HepG2 (cell line): ENCODE data around the gene ADGRV1. TPM values are rescaled to one million over a fixed set of nuclear protein-coding genes. Genes with fewer than 3 reads are reported as not detected.

Source experiments
- ATAC-seq: fragments of 200-7000 bp; cut with Tn5 transposase; 3 replicates; pipeline ENCODE4 v1.9.1; 2020; ENCODE audit warnings: mild to moderate bottlenecking, moderate library complexity
- BruUV-seq: library from RNA; stranded (reverse); fragments of 400-500 nt; replicated peaks from 2 replicates; lab custom pipeline; 2021; lab: Mats Ljungman, UMichigan
- CTCF ChIA-PET: fragments of 300-600 bp; formaldehyde crosslinking; extraction: SDS; loops from one replicate; lab custom pipeline; 2021; ENCODE audit warnings: low total read pairs, inconsistent platforms, low intra/inter-chr PET ratio; lab: Yijun Ruan, JAX
- POLR2A ChIA-PET: fragments of 350-600 bp; sonication (Branson Sonifier 250); formaldehyde crosslinking; loops from one replicate; lab custom pipeline; 2020; ENCODE audit warnings: antibody characterized with exemption, inconsistent platforms; lab: Yijun Ruan, JAX
- DNase-seq: peaks from one replicate; pipeline ENCODE4 v3.0.0-alpha.2; 2015; ENCODE audit warnings: low spot score
- FAIRE-seq: peaks from 3 replicates; lab custom pipeline; 2011; peaks lifted over from hg19 to GRCh38; lab: Jason Lieb, UNC
- H2AFZ ChIP-seq: one replicate; pipeline ENCODE4 v1.6.1; 2011; ENCODE audit warnings: low read length, inconsistent platforms
- H3K27ac ChIP-seq: fragments of 300-600 bp; 3 replicates; pipeline ENCODE4 v1.8.0; 2011; ENCODE audit warnings: mixed run types, mild to moderate bottlenecking, mixed read lengths, low read length, inconsistent platforms; ENCODE audit not compliant: insufficient read depth; ENCODE audit errors: extremely low read length
- H3K27me3 ChIP-seq, 2 experiments: fragments of 200-600 bp in 1 of 2; 2 replicates in 1 of 2; 3 replicates in 1 of 2; pipeline versions ENCODE4 v1.6.0 to v1.8.0; 2011; ENCODE audit warnings: low read length in 2 of 2, mild to moderate bottlenecking in 2 of 2, moderate library complexity in 2 of 2, inconsistent platforms in 1 of 2; ENCODE audit not compliant: insufficient read depth in 2 of 2, control insufficient read depth in 1 of 2
- H3K36me3 ChIP-seq, 2 experiments: fragments of 200-600 bp in 1 of 2; replicated peaks in 1 of 2; 2 replicates in 1 of 2; 3 replicates in 1 of 2; pipeline versions ENCODE4 v1.5.1 to v1.8.0; 2011; ENCODE audit warnings: low read length in 2 of 2, inconsistent platforms in 1 of 2; ENCODE audit not compliant: insufficient read depth in 2 of 2, control insufficient read depth in 1 of 2
- H3K4me1 ChIP-seq: 2 replicates; pipeline ENCODE4 v1.5.1; 2012; ENCODE audit warnings: low read length, inconsistent platforms; ENCODE audit not compliant: insufficient read depth
- H3K4me2 ChIP-seq: 2 replicates; pipeline ENCODE4 v1.6.0; 2011; ENCODE audit warnings: low read depth, low read length, inconsistent platforms
- H3K4me3 ChIP-seq, 3 experiments: fragments of 200-600 bp in 1 of 3; sonication (generic), shearing (Covaris generic) in 1 of 3; replicated peaks in 1 of 3; 2 replicates each; pipeline ENCODE4 v1.5.1; 2011 to 2016; ENCODE audit warnings: low read length in 3 of 3, inconsistent platforms in 2 of 3, low read depth in 2 of 3, mild to moderate bottlenecking in 2 of 3, control low read depth in 1 of 3, mixed read lengths in 1 of 3; ENCODE audit not compliant: insufficient read depth in 1 of 3
- H3K79me2 ChIP-seq: one replicate; pipeline ENCODE4 v1.6.1; 2011; ENCODE audit warnings: low read length, inconsistent platforms; ENCODE audit not compliant: insufficient read depth
- H3K9ac ChIP-seq: 2 replicates; pipeline ENCODE4 v1.6.0; 2011; ENCODE audit warnings: mild to moderate bottlenecking, low read depth, low read length, inconsistent platforms; ENCODE audit not compliant: insufficient read depth
- H3K9me3 ChIP-seq: 2 replicates; pipeline ENCODE4 v1.5.1; 2012; ENCODE audit warnings: mild to moderate bottlenecking, low read length
- H4K20me1 ChIP-seq: 2 replicates; pipeline ENCODE4 v1.6.0; 2011; ENCODE audit warnings: inconsistent platforms, mild to moderate bottlenecking, low read length, moderate library complexity; ENCODE audit not compliant: insufficient read depth
- POGZ ChIP-seq: sonication (generic); formaldehyde crosslinking; IDR thresholded peaks from 2 replicates; pipeline ENCODE4 v1.4.0; 2020; ENCODE audit warnings: mild to moderate bottlenecking, missing genetic modification reagents
- ZNF17 ChIP-seq: sonication (generic); formaldehyde crosslinking; IDR thresholded peaks from 2 replicates; pipeline ENCODE4 v1.5.0; 2020; ENCODE audit warnings: mild to moderate bottlenecking, missing genetic modification reagents
- ZNF878 ChIP-seq: sonication (generic); formaldehyde crosslinking; IDR thresholded peaks from 2 replicates; pipeline ENCODE4 v1.8.1; 2023; ENCODE audit warnings: mild to moderate bottlenecking, missing genetic modification reagents, moderate library complexity
- WGBS: methylation state at CpG from one replicate; pipeline ENCODE4 v1.1.6; 2017; ENCODE audit warnings: low lambda C conversion rate; 5-methylcytosine and 5-hydroxymethylcytosine counted together
- in situ Hi-C: cut with HindIII; loops from 2 replicates; pipeline ENCODE4 v1.10.0; 2017; ENCODE audit warnings: low pct_unique_long_range_greater_than_20kb; ENCODE audit not compliant: extremely low pct_ligation_motif_present
- intact Hi-C: fragments of 100-400 bp; cut with micrococcal nuclease; formaldehyde crosslinking; loops from one replicate; pipeline ENCODE4 v1.10.0; 2022; ENCODE audit not compliant: unreplicated experiment
- polyA plus RNA-seq, 8 experiments: library from polyadenylated mRNA; depleted of rRNA in 3 of 8; stranded (reverse) in 7 of 8; unstranded in 1 of 8; fragments of >200 nt; fragmentation: Illumina TruSeq in 4 of 8; extraction: Trizol in 4 of 8; gene quantifications; 2 replicates each; pipeline versions ENCODE4 v1.2.1 to v1.2.3, GENCODE V29; 2011 to 2016; ENCODE audit warnings: low read depth in 4 of 8, missing spikeins in 1 of 8, mixed read lengths in 1 of 8; ENCODE audit not compliant: insufficient read depth in 1 of 8
- total RNA-seq, 5 experiments: library from RNA; depleted of rRNA; stranded (reverse); fragments of >200 nt; fragmentation: Illumina TruSeq; extraction: Trizol; gene quantifications; 2 replicates each; pipeline ENCODE4 v1.2.3, GENCODE V29; 2016; ENCODE audit warnings: low read depth in 1 of 5
- TF ChIP-seq, protein P1 (sequence below): sonication (generic); formaldehyde crosslinking; IDR thresholded peaks from 2 replicates; pipeline ENCODE4 v1.4.0; 2020; ENCODE audit warnings: missing genetic modification reagents, borderline replicate concordance
- TF ChIP-seq, protein P2 (sequence below): sonication (generic); formaldehyde crosslinking; IDR thresholded peaks from 2 replicates; pipeline ENCODE4 v1.4.0; 2020; ENCODE audit warnings: missing genetic modification reagents, low read depth, mild to moderate bottlenecking, borderline replicate concordance
- TF ChIP-seq, protein P3 (sequence below): sonication (generic); formaldehyde crosslinking; IDR thresholded peaks from 2 replicates; pipeline ENCODE4 v1.4.0; 2020; ENCODE audit warnings: missing genetic modification reagents
- TF ChIP-seq, protein P4 (sequence below): IDR thresholded peaks from 2 replicates; pipeline ENCODE4 v1.4.0; 2020; ENCODE audit warnings: mild to moderate bottlenecking, missing genetic modification reagents

Gene ADGRV1
- total and polyA plus RNA-seq, 2 of the 13 experiments (the other 11 are each of a cell fraction or from before 2014, with no cell fraction given), result 1.7 to 3.9 TPM

DNA sequence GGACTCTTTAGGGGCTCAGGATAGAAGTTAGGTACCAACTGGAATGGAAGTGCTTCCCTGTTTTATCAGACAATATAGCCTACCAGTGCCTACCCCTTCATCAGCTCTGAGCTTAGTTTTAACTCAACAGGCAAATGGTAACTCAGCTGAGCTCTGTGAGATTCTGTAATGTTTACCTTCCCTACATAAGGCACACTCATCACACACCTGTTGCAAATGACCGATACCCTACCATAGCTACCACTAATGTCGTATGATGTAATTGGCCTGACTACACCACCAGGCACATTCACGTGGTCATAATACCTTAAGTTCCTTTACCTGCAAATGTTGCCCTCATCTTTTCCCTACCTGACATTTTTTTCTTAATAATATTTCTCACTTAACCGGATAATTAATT lies 254.8 kb downstream of the ADGRV1 start:
- Histone ChIP-seq H2AFZ (no peak overlapping the region), H3K27me3 (peaks cover 0 to 1% of the 10 kb centered on the region in 2 experiments; a peak in 1 of 5 replicates), H3K9me3 (no peaks in the 10 kb centered on the region), H3K79me2 (no peaks in the 10 kb centered on the region), H3K27ac (no peak overlapping the region), H3K4me3 (no peak overlapping the region), H3K4me1 (no peaks in the 10 kb centered on the region), H4K20me1 (no peaks in the 10 kb centered on the region), H3K9ac (no peak overlapping the region), H3K36me3 (no peaks in the 10 kb centered on the region), H3K4me2 (no peak overlapping the region)
- 17% methylated on average over 4 of the region's 4 CpGs for WGBS
- no peak for ATAC-seq
- FAIRE-seq, result no peak
- in situ Hi-C loops, result no loop called here
- no peak for DNase-seq
- intact Hi-C loops, result no loop called here
- BruUV-seq, result no TSS peak
- CTCF ChIA-PET, result no interaction called here
- POLR2A ChIA-PET, result no interaction called here
- no peak for TF ChIP-seq POGZ
- no peak for TF ChIP-seq ZNF17 (CRISPR knock-in tag)
- TF ChIP-seq, protein P1, sequence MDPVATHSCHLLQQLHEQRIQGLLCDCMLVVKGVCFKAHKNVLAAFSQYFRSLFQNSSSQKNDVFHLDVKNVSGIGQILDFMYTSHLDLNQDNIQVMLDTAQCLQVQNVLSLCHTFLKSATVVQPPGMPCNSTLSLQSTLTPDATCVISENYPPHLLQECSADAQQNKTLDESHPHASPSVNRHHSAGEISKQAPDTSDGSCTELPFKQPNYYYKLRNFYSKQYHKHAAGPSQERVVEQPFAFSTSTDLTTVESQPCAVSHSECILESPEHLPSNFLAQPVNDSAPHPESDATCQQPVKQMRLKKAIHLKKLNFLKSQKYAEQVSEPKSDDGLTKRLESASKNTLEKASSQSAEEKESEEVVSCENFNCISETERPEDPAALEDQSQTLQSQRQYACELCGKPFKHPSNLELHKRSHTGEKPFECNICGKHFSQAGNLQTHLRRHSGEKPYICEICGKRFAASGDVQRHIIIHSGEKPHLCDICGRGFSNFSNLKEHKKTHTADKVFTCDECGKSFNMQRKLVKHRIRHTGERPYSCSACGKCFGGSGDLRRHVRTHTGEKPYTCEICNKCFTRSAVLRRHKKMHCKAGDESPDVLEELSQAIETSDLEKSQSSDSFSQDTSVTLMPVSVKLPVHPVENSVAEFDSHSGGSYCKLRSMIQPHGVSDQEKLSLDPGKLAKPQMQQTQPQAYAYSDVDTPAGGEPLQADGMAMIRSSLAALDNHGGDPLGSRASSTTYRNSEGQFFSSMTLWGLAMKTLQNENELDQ (CRISPR knock-in tag), result no peak
- TF ChIP-seq, protein P2, sequence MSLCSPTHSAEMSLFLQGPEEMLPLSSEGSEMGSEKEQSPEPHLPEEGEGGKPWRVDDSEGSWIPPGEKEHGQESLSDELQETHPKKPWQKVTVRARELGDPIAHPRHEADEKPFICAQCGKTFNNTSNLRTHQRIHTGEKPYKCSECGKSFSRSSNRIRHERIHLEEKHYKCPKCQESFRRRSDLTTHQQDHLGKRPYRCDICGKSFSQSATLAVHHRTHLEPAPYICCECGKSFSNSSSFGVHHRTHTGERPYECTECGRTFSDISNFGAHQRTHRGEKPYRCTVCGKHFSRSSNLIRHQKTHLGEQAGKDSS (CRISPR knock-in tag), result no peak
- TF ChIP-seq, protein P3, sequence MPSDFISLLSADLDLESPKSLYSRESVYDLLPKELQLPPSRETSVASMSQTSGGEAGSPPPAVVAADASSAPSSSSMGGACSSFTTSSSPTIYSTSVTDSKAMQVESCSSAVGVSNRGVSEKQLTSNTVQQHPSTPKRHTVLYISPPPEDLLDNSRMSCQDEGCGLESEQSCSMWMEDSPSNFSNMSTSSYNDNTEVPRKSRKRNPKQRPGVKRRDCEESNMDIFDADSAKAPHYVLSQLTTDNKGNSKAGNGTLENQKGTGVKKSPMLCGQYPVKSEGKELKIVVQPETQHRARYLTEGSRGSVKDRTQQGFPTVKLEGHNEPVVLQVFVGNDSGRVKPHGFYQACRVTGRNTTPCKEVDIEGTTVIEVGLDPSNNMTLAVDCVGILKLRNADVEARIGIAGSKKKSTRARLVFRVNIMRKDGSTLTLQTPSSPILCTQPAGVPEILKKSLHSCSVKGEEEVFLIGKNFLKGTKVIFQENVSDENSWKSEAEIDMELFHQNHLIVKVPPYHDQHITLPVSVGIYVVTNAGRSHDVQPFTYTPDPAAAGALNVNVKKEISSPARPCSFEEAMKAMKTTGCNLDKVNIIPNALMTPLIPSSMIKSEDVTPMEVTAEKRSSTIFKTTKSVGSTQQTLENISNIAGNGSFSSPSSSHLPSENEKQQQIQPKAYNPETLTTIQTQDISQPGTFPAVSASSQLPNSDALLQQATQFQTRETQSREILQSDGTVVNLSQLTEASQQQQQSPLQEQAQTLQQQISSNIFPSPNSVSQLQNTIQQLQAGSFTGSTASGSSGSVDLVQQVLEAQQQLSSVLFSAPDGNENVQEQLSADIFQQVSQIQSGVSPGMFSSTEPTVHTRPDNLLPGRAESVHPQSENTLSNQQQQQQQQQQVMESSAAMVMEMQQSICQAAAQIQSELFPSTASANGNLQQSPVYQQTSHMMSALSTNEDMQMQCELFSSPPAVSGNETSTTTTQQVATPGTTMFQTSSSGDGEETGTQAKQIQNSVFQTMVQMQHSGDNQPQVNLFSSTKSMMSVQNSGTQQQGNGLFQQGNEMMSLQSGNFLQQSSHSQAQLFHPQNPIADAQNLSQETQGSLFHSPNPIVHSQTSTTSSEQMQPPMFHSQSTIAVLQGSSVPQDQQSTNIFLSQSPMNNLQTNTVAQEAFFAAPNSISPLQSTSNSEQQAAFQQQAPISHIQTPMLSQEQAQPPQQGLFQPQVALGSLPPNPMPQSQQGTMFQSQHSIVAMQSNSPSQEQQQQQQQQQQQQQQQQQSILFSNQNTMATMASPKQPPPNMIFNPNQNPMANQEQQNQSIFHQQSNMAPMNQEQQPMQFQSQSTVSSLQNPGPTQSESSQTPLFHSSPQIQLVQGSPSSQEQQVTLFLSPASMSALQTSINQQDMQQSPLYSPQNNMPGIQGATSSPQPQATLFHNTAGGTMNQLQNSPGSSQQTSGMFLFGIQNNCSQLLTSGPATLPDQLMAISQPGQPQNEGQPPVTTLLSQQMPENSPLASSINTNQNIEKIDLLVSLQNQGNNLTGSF (CRISPR knock-in tag), result no peak
- no peak for TF ChIP-seq ZNF878 (CRISPR knock-in tag)
- TF ChIP-seq, protein P4, sequence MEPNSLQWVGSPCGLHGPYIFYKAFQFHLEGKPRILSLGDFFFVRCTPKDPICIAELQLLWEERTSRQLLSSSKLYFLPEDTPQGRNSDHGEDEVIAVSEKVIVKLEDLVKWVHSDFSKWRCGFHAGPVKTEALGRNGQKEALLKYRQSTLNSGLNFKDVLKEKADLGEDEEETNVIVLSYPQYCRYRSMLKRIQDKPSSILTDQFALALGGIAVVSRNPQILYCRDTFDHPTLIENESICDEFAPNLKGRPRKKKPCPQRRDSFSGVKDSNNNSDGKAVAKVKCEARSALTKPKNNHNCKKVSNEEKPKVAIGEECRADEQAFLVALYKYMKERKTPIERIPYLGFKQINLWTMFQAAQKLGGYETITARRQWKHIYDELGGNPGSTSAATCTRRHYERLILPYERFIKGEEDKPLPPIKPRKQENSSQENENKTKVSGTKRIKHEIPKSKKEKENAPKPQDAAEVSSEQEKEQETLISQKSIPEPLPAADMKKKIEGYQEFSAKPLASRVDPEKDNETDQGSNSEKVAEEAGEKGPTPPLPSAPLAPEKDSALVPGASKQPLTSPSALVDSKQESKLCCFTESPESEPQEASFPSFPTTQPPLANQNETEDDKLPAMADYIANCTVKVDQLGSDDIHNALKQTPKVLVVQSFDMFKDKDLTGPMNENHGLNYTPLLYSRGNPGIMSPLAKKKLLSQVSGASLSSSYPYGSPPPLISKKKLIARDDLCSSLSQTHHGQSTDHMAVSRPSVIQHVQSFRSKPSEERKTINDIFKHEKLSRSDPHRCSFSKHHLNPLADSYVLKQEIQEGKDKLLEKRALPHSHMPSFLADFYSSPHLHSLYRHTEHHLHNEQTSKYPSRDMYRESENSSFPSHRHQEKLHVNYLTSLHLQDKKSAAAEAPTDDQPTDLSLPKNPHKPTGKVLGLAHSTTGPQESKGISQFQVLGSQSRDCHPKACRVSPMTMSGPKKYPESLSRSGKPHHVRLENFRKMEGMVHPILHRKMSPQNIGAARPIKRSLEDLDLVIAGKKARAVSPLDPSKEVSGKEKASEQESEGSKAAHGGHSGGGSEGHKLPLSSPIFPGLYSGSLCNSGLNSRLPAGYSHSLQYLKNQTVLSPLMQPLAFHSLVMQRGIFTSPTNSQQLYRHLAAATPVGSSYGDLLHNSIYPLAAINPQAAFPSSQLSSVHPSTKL, result no peak
